Gastrocnemius medialis (tissue), 4 donors: ENCODE results near the gene LOXL3. TPM values are rescaled to one million over a fixed set of nuclear protein-coding genes. Genes with fewer than 3 reads are reported as not detected.

ENCODE experiments used
- ATAC-seq, 2 donors: fragments of 150-250 bp; one replicate each; pipeline ENCODE4 v1.9.1; 2016
- DNase-seq, 2 donors: peaks; one replicate each; pipeline ENCODE4 v3.0.0-alpha.2; 2019
- H3K27ac ChIP-seq, 4 donors: fragments of 200-600 bp; sonication (generic); 1 replicate in 1 of 4; 2 replicates in 3 of 4; pipeline ENCODE4 v1.5.1; 2016 to 2018; ENCODE audit warnings: mild to moderate bottlenecking in 2 of 4, moderate library complexity in 1 of 4
- H3K27me3 ChIP-seq, 3 donors: fragments of 200-600 bp; sonication (generic) in 2 of 3; 1 replicate in 1 of 3; 2 replicates in 2 of 3; pipeline versions ENCODE4 v1.5.1 to v1.6.0; 2016 to 2019; ENCODE audit warnings: mild to moderate bottlenecking in 1 of 3, moderate library complexity in 1 of 3
- H3K36me3 ChIP-seq, 2 donors: fragments of 200-600 bp; sonication (generic) in 1 of 2; one replicate each; pipeline ENCODE4 v1.5.1; 2017 to 2018
- H3K4me1 ChIP-seq, 2 donors: fragments of 200-600 bp; sonication (generic) in 1 of 2; one replicate each; pipeline ENCODE4 v1.5.1; 2016 to 2017; ENCODE audit warnings: mild to moderate bottlenecking in 2 of 2
- H3K4me3 ChIP-seq, 4 donors: fragments of 200-600 bp; sonication (generic) in 3 of 4; 1 replicate in 1 of 4; 2 replicates in 3 of 4; pipeline ENCODE4 v1.5.1; 2016 to 2019; ENCODE audit warnings: mild to moderate bottlenecking in 2 of 4
- H3K9me3 ChIP-seq, 3 donors: fragments of 200-600 bp; sonication (generic) in 2 of 3; 1 replicate in 1 of 3; 2 replicates in 2 of 3; pipeline ENCODE4 v1.5.1; 2016 to 2019
- POLR2A ChIP-seq, 2 donors: fragments of 450-650 bp; IDR thresholded peaks; one replicate each; pipeline ENCODE4 v1.6.1; 2017; ENCODE audit warnings: antibody characterized with exemption in 2 of 2, mild to moderate bottlenecking in 2 of 2, moderate library complexity in 2 of 2
- in situ Hi-C, 4 donors: fragments of 200-750 bp; cut with MboI; loops; one replicate each; pipeline versions ENCODE4 v1.15.0 to v1.8.0; 2017; ENCODE audit warnings: low sequenced_read_pairs in 4 of 4
- intact Hi-C: fragments of 100-400 bp; cut with DNase I; formaldehyde crosslinking; loops from one replicate; pipeline ENCODE4 v1.15.1; 2023; ENCODE audit warnings: low total_unique reads
- total RNA-seq, 4 donors: library from RNA; depleted of rRNA; stranded (reverse); fragments of >200 nt; gene quantifications; one replicate each; pipeline versions ENCODE4 v1.1.0 to v1.2.3, GENCODE V29; 2016
- TF ChIP-seq, protein P1 (sequence below), 5 experiments: fragments of 450-650 bp in 3 of 5; fragments of 200-600 bp in 2 of 5; sonication (generic) in 2 of 5; IDR thresholded peaks in 4 of 5; conservative IDR thresholded peaks in 1 of 5; 1 replicate in 4 of 5; 2 replicates in 1 of 5; pipeline ENCODE4 v1.5.1; 2016 to 2019; ENCODE audit warnings: antibody characterized with exemption in 5 of 5, mild to moderate bottlenecking in 3 of 5, moderate library complexity in 3 of 5

Gene LOXL3
- total RNA-seq, 4 donors from 2014 or later, result 0.65 to 1.3 (median 0.95) TPM

DNA sequence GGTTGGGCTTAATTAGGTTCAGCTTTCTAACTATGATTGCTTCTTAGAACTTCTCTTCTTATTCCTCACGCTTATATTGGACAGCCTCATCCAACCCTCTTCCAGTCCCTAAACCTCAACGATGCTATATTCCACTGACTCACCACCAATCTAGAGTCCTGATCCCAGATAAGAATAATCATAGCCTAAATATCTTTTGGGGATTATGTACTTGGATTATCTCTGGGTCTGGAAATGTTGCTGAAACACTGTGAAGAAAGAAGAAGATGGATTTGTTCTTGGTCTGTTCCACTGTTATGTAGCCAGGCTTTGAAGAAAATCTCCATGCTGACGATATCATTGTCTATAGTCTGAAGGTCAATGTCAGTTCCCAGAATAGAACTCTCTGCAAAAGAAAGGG, 27.7 kb upstream of the LOXL3 start:
- TF ChIP-seq, protein P1, sequence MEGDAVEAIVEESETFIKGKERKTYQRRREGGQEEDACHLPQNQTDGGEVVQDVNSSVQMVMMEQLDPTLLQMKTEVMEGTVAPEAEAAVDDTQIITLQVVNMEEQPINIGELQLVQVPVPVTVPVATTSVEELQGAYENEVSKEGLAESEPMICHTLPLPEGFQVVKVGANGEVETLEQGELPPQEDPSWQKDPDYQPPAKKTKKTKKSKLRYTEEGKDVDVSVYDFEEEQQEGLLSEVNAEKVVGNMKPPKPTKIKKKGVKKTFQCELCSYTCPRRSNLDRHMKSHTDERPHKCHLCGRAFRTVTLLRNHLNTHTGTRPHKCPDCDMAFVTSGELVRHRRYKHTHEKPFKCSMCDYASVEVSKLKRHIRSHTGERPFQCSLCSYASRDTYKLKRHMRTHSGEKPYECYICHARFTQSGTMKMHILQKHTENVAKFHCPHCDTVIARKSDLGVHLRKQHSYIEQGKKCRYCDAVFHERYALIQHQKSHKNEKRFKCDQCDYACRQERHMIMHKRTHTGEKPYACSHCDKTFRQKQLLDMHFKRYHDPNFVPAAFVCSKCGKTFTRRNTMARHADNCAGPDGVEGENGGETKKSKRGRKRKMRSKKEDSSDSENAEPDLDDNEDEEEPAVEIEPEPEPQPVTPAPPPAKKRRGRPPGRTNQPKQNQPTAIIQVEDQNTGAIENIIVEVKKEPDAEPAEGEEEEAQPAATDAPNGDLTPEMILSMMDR (IDR thresholded peaks at IDR 0.05 in 4 of 5, conservative IDR thresholded peaks at IDR 0.05 in 1 of 5), result no peak
- no peak for TF ChIP-seq POLR2A (IDR thresholded peaks at IDR 0.05)
- ATAC-seq, result no peak
- no peaks in the 10 kb centered on the region for H3K9me3 ChIP-seq
- no peaks in the 10 kb centered on the region for H3K36me3 ChIP-seq
- no peak overlapping the region for H3K27ac ChIP-seq
- no peak overlapping the region for H3K4me3 ChIP-seq
- no peaks in the 10 kb centered on the region for H3K4me1 ChIP-seq
- no peaks in the 10 kb centered on the region for H3K27me3 ChIP-seq
- DNase-seq, result no peak
- in situ Hi-C loops (loop anchor here in 3 of 4 donors (5.0 to 10.0 kb wide), 2 partner anchors 94 to 97 kb away; partner anchors contain the start of genes CCDC142 (in 2 of the 3) and TTC31 (in 2 of the 3)), intact Hi-C loops (no loop called here)

DNA sequence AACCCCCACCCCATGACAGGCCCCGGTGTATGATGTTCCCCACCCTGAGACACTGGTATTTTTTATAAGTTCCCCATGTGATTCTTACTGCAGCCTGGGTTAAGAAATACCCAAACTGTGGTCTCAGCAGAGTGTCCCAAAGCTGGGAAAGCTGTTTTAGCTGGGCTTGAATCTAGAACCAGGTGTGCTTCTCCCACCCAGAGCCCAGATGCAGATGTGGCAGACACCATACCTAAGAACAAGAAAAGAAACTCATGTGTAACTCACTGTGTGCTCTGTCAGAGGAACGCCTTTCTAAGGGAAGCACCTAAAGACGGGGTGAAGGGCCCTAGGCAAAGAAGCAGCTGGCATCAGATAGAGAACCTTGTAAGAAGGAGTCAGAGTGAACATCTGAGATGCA, 24.7 kb upstream of the LOXL3 start:
- in situ Hi-C loops, result no loop called here
- Histone ChIP-seq H3K4me1 (no peaks in the 10 kb centered on the region), H3K9me3 (no peaks in the 10 kb centered on the region), H3K36me3 (no peaks in the 10 kb centered on the region), H3K27ac (no peak overlapping the region), H3K4me3 (no peak overlapping the region), H3K27me3 (no peaks in the 10 kb centered on the region)
- DNase-seq (no peak), ATAC-seq (no peak)
- intact Hi-C loops, result no loop called here
- no peak for TF ChIP-seq POLR2A (IDR thresholded peaks at IDR 0.05)
- TF ChIP-seq, protein P1 (IDR thresholded peaks at IDR 0.05 in 4 of 5, conservative IDR thresholded peaks at IDR 0.05 in 1 of 5), result no peak

DNA sequence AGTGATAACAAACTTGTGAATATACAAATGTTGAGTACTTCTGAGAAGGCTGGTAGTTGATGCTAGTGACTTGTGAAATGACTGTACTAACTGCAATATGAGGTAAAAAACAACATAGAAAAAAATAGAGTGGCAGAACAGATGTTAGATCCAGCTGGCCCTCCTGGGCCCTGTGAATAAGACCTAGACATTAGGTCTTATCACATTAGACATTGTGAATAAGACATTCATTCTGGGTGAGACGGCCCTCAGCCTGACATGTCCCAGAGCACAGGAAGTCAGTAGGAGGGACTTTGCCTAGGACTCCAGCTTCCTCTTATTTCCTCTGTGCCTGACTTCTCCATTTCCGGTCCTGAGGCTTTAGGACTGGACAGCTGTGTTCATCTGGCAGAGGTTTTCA, 23.7 kb upstream of the LOXL3 start:
- intact Hi-C loops, result no loop called here

DNA sequence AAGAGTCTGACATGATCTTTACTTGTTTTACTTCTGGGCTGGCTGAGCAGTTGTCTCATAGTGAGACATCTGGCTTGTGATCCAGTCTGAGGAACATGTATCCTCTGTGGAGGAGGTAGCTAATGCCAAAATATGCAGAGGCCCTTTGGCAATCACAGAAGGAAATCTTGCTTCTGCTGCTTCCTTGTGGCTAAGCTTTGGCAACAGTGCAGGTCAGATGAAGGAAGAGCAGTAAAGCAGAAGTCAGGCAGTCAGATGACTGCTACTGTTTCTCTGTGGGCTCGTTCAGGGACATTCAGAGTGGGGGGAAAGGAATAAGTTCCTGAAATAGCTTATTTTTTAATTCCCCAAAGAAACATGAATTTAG, 23.1 kb upstream of the LOXL3 start:
- in situ Hi-C loops, result no loop called here
- TF ChIP-seq, protein P1 (IDR thresholded peaks at IDR 0.05 in 4 of 5, conservative IDR thresholded peaks at IDR 0.05 in 1 of 5), result no peak
- TF ChIP-seq POLR2A (IDR thresholded peaks at IDR 0.05), result no peak
- Histone ChIP-seq H3K4me1 (no peaks in the 10 kb centered on the region), H3K36me3 (no peaks in the 10 kb centered on the region), H3K4me3 (no peak overlapping the region), H3K27ac (peak overlapping the region in 2 of 4 donors; percentile 29 to 31), H3K9me3 (no peaks in the 10 kb centered on the region), H3K27me3 (peaks cover 0 to 3% (median 0%) of the 10 kb centered on the region in 3 donors)
- intact Hi-C loops, result no loop called here
- peak; percentile 70 to 74 for ATAC-seq
- peak; percentile 40 to 52 for DNase-seq

More for the DNA sequence above, 23.7 kb upstream of the LOXL3 start:
- Histone ChIP-seq H3K36me3 (no peaks in the 10 kb centered on the region), H3K27ac (no peak overlapping the region), H3K27me3 (no peaks in the 10 kb centered on the region), H3K4me3 (no peak overlapping the region), H3K9me3 (no peaks in the 10 kb centered on the region), H3K4me1 (no peaks in the 10 kb centered on the region)
- DNase-seq, result no peak
- TF ChIP-seq POLR2A (IDR thresholded peaks at IDR 0.05), result no peak
- TF ChIP-seq, protein P1 (IDR thresholded peaks at IDR 0.05 in 4 of 5, conservative IDR thresholded peaks at IDR 0.05 in 1 of 5), result no peak
- in situ Hi-C loops, result no loop called here
- ATAC-seq, result peak in 1 of 2 donors; percentile 52
